Endothelial cell of umbilical vein (primary cell): ENCODE measurements around the gene KCNQ1OT1. TPM values are rescaled to one million over a fixed set of nuclear protein-coding genes. Genes with fewer than 3 reads are reported as not detected.

Experiments
- BruUV-seq: library from RNA; stranded (reverse); fragments of 400-500 nt; replicated peaks from 2 replicates; lab custom pipeline; 2021; lab: Mats Ljungman, UMichigan
- CTCF ChIA-PET: fragments of 300-600, 350-600 bp; sonication (Branson Sonifier 250); formaldehyde crosslinking; loops from one replicate; lab custom pipeline; 2021; ENCODE audit warnings: antibody characterized with exemption, inconsistent platforms; lab: Charles Lee
- POLR2A ChIA-PET: fragments of 300-600, 350-600 bp; sonication (Branson Sonifier 250); formaldehyde crosslinking; loops from one replicate; lab custom pipeline; 2021; ENCODE audit warnings: antibody characterized with exemption, inconsistent platforms; lab: Charles Lee
- DNase-seq: peaks from one replicate; pipeline ENCODE4 v3.0.0-alpha.2; 2011; ENCODE audit warnings: low read depth, low spot score
- FAIRE-seq: peaks from 2 replicates; lab custom pipeline; 2011; peaks lifted over from hg19 to GRCh38; lab: Jason Lieb, UNC
- H2AFZ ChIP-seq: 2 replicates; pipeline ENCODE4 v1.6.0; 2012; ENCODE audit warnings: low read depth, low read length, control low read depth, inconsistent platforms
- H3K27ac ChIP-seq: 2 replicates; pipeline ENCODE4 v1.5.1; 2011; ENCODE audit warnings: low read depth, mild to moderate bottlenecking, control low read depth, low read length, moderate library complexity; ENCODE audit not compliant: insufficient read depth
- H3K27me3 ChIP-seq, 2 experiments: 2 replicates each; pipeline versions ENCODE4 v1.6.0 to v1.6.1; 2011; ENCODE audit warnings: low read length in 2 of 2, mixed read lengths in 1 of 2; ENCODE audit not compliant: control insufficient read depth in 2 of 2, insufficient read depth in 2 of 2
- H3K36me3 ChIP-seq, 2 experiments: 2 replicates in 1 of 2; 3 replicates in 1 of 2; pipeline ENCODE4 v1.5.1; 2011; ENCODE audit warnings: low read length in 2 of 2, mild to moderate bottlenecking in 1 of 2, moderate library complexity in 1 of 2; ENCODE audit not compliant: control insufficient read depth in 2 of 2, insufficient read depth in 2 of 2; ENCODE audit errors: extremely low read depth in 1 of 2
- H3K4me1 ChIP-seq: 3 replicates; pipeline ENCODE4 v1.5.1; 2011; ENCODE audit warnings: mild to moderate bottlenecking, low read length; ENCODE audit not compliant: control insufficient read depth, insufficient read depth; ENCODE audit errors: extremely low read depth
- H3K4me2 ChIP-seq: 2 replicates; pipeline ENCODE4 v1.6.1; 2011; ENCODE audit warnings: low read length, control low read depth, mixed read lengths; ENCODE audit not compliant: insufficient read depth
- H3K4me3 ChIP-seq, 3 experiments: fragments of 200-600 bp in 1 of 3; sonication (generic), shearing (Covaris generic) in 1 of 3; replicated peaks in 1 of 3; 2 replicates each; pipeline ENCODE4 v1.5.1; 2011 to 2016; ENCODE audit warnings: control low read depth in 3 of 3, low read length in 3 of 3, mild to moderate bottlenecking in 2 of 3, inconsistent platforms in 1 of 3, low read depth in 1 of 3, moderate library complexity in 1 of 3; ENCODE audit not compliant: insufficient read depth in 1 of 3
- H3K79me2 ChIP-seq: 2 replicates; pipeline ENCODE4 v1.6.0; 2012; ENCODE audit warnings: low read length, inconsistent platforms; ENCODE audit not compliant: control insufficient read depth, insufficient read depth
- H3K9ac ChIP-seq: replicated peaks from 2 replicates; pipeline ENCODE3; 2011; ENCODE audit warnings: low read length, control low read depth; ENCODE audit not compliant: insufficient read depth; ENCODE audit errors: extremely low read depth
- H3K9me1 ChIP-seq: replicated peaks from 3 replicates; pipeline ENCODE4 v1.6.0; 2011; ENCODE audit warnings: mild to moderate bottlenecking, low read length; ENCODE audit not compliant: control insufficient read depth, insufficient read depth; ENCODE audit errors: extremely low read depth
- H3K9me3 ChIP-seq: replicated peaks from 2 replicates; pipeline ENCODE4 v1.5.1; 2012; ENCODE audit warnings: low read length, inconsistent platforms; ENCODE audit not compliant: control insufficient read depth, insufficient read depth
- H4K20me1 ChIP-seq: replicated peaks from 2 replicates; pipeline ENCODE3; 2011; ENCODE audit warnings: mild to moderate bottlenecking, low read length; ENCODE audit not compliant: control insufficient read depth, insufficient read depth; ENCODE audit errors: extremely low read depth
- EZH2 ChIP-seq: IDR thresholded peaks from 2 replicates; pipeline ENCODE4 v1.6.1; 2012; ENCODE audit warnings: borderline replicate concordance, low read depth, mild to moderate bottlenecking, moderate library complexity, low read length, inconsistent platforms; ENCODE audit not compliant: severe bottlenecking
- FOS ChIP-seq: IDR thresholded peaks from 2 replicates; pipeline ENCODE4 v1.6.1; 2011; ENCODE audit warnings: mild to moderate bottlenecking, low read length, moderate library complexity, borderline replicate concordance; ENCODE audit not compliant: insufficient read depth
- GATA2 ChIP-seq: IDR thresholded peaks from 2 replicates; pipeline ENCODE4 v1.7.0; 2011; ENCODE audit warnings: low read depth, mild to moderate bottlenecking, moderate library complexity, mixed read lengths, low read length; ENCODE audit not compliant: insufficient read length, insufficient read depth
- JUN ChIP-seq: IDR thresholded peaks from 2 replicates; pipeline ENCODE4 v1.6.1; 2011; ENCODE audit warnings: borderline replicate concordance, low read depth; ENCODE audit not compliant: insufficient read length, insufficient read depth
- MYC ChIP-seq: IDR thresholded peaks from one replicate; pipeline ENCODE4 v1.6.1; 2011; ENCODE audit warnings: mild to moderate bottlenecking, low read depth, low read length
- POLR2A ChIP-seq: IDR thresholded peaks from 2 replicates; pipeline ENCODE4 v1.6.1; 2012; ENCODE audit warnings: low read depth, mild to moderate bottlenecking, control low read depth, low read length
- POLR2AphosphoS5 ChIP-seq: IDR thresholded peaks from 2 replicates; pipeline ENCODE4 v1.6.1; 2012; ENCODE audit warnings: low read depth, mild to moderate bottlenecking, control low read depth, low read length, moderate library complexity; ENCODE audit not compliant: insufficient read depth
- dilution Hi-C: fragments of 300-500 bp; cut with MboI; formaldehyde crosslinking; loops from one replicate; pipeline ENCODE4 v1.15.0; 2019; ENCODE audit warnings: low sequenced_read_pairs; ENCODE audit not compliant: extremely low pct_ligation_motif_present
- intact Hi-C: fragments of 100-400 bp; cut with micrococcal nuclease; formaldehyde crosslinking; loops from one replicate; pipeline ENCODE4 v1.10.0; 2022
- polyA plus RNA-seq, 4 experiments: library from polyadenylated mRNA; depleted of rRNA in 3 of 4; stranded (reverse) in 3 of 4; unstranded in 1 of 4; fragments of >200 nt; gene quantifications; 2 replicates each; pipeline versions ENCODE4 v1.2.1 to v1.2.3, GENCODE V29; 2011 to 2012; ENCODE audit warnings: missing spikeins in 1 of 4
- total RNA-seq: library from RNA; stranded (reverse); gene quantifications from 2 replicates; pipeline ENCODE4 v1.2.3, GENCODE V29; 2021
- TF ChIP-seq, protein P1 (sequence below): IDR thresholded peaks from 2 replicates; pipeline ENCODE4 v1.6.1; 2011; ENCODE audit not compliant: insufficient read depth, insufficient read length
- TF ChIP-seq, protein P2 (sequence below), 2 donors: IDR thresholded peaks; 1 replicate in 1 of 2; 2 replicates in 1 of 2; pipeline ENCODE4 v1.5.1; 2011; ENCODE audit warnings: low read length in 2 of 2, mild to moderate bottlenecking in 2 of 2, moderate library complexity in 2 of 2, control low read depth in 1 of 2, inconsistent platforms in 1 of 2, low read depth in 1 of 2; ENCODE audit not compliant: insufficient read depth in 1 of 2; ENCODE audit errors: extremely low read depth in 1 of 2

Gene KCNQ1OT1
- total and polyA plus RNA-seq, 2 donors (not counting 3 experiments of a cell fraction or from before 2014, with no cell fraction given) = 0.11 to 1.8 TPM

DNA sequence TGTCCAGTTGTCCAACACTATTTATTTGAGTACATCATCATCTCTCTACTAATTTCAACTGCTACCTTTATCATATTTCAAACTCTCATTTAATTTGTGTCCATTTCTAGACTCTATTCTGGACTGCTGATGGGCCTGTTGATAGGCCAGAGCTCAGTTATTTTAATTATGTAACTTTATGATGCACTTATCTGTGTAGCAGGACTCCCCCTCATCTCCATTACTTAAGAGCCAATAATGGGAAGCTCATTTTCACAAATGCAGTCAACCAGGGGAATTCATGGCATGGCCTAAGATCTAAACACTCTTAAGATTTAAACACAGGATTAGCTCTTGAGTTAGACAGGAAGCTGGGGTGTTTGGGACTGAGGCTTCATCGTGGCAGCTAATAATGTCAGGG is 21.4 kb downstream of the KCNQ1OT1 start:
- no peak overlapping the region for H2AFZ ChIP-seq
- H3K9me1 ChIP-seq = no peaks in the 10 kb centered on the region
- no peak overlapping the region for H3K4me3 ChIP-seq
- H3K4me2 ChIP-seq = no peak overlapping the region
- no peaks in the 10 kb centered on the region for H4K20me1 ChIP-seq
- peaks cover 3% of the 10 kb centered on the region for H3K79me2 ChIP-seq
- POLR2A ChIA-PET = no interaction called here
- CTCF ChIA-PET = no interaction called here
- TF ChIP-seq JUN (no peak), GATA2 (no peak), POLR2A (no peak), FOS (no peak), MYC (no peak), POLR2AphosphoS5 (no peak), EZH2 (no peak)
- TF ChIP-seq, protein P1, sequence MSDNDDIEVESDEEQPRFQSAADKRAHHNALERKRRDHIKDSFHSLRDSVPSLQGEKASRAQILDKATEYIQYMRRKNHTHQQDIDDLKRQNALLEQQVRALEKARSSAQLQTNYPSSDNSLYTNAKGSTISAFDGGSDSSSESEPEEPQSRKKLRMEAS = no peak
- TF ChIP-seq, protein P2, sequence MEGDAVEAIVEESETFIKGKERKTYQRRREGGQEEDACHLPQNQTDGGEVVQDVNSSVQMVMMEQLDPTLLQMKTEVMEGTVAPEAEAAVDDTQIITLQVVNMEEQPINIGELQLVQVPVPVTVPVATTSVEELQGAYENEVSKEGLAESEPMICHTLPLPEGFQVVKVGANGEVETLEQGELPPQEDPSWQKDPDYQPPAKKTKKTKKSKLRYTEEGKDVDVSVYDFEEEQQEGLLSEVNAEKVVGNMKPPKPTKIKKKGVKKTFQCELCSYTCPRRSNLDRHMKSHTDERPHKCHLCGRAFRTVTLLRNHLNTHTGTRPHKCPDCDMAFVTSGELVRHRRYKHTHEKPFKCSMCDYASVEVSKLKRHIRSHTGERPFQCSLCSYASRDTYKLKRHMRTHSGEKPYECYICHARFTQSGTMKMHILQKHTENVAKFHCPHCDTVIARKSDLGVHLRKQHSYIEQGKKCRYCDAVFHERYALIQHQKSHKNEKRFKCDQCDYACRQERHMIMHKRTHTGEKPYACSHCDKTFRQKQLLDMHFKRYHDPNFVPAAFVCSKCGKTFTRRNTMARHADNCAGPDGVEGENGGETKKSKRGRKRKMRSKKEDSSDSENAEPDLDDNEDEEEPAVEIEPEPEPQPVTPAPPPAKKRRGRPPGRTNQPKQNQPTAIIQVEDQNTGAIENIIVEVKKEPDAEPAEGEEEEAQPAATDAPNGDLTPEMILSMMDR (IDR thresholded peaks at IDR 0.05; ENCODE audit: extremely low read depth in 1 of 2, insufficient read depth in 1 of 2, low read depth in 1 of 2, low read length in 2 of 2) = no peak
- dilution Hi-C loops (no loop called here), intact Hi-C loops (no loop called here)
- H3K27me3 ChIP-seq = no peaks in the 10 kb centered on the region
- H3K36me3 ChIP-seq = no peaks in the 10 kb centered on the region
- no TSS peak for BruUV-seq
- FAIRE-seq = no peak
- no peaks in the 10 kb centered on the region for H3K4me1 ChIP-seq
- no peak overlapping the region for H3K9ac ChIP-seq
- H3K9me3 ChIP-seq = no peaks in the 10 kb centered on the region
- no peak for DNase-seq
- H3K27ac ChIP-seq = no peak overlapping the region
